ENCODE data around the gene PCYT2. TPM values are rescaled to one million over a fixed set of nuclear protein-coding genes. Genes with fewer than 3 reads are reported as not detected.
"Not testable (repeated sequence)": the region's sequence is repeated elsewhere in the genome, so short reads cannot be mapped to it uniquely, and the experiment has no call there.

The PCYT2 gene
- total RNA-seq, 1 donor = 67.0 TPM

DNA sequence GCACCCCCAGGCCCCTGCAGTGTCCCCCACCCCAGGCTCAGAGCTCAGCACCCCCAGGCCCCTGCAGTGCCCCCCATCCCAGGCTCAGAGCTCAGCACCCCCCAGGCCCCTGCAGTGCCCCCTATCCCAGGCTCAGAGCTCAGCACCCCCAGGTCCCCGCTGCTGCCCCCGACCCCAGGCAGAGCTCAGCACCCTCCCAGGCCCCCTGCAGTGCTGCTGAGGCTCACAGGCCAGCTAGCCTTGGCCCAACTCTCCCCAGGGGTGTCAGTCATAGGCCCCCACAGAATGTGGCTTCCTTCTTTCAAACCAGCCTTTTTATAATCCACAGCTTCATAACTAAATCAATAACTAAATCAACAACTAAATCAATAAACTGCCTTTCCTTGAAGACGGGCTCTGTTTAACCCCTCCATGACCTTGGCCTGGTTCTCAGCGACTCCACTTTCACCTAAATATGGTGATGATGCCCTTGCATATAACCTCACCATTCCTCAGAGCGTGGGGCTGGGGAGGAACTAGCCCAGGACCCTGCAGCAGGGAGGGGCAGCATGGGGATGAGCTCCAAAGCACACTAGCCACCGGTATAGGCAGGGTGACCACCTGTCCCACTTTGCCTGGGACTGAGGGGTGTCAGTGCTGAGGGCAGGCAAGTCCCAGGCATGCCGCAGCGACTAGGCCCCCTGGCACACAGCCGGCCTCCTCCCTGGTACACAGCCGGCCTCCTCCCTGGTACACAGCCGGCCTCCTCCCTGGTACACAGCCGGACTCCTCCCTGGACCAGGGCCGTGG is 44.8 kb upstream of the PCYT2 start:
- TF ChIP-seq, protein P1, sequence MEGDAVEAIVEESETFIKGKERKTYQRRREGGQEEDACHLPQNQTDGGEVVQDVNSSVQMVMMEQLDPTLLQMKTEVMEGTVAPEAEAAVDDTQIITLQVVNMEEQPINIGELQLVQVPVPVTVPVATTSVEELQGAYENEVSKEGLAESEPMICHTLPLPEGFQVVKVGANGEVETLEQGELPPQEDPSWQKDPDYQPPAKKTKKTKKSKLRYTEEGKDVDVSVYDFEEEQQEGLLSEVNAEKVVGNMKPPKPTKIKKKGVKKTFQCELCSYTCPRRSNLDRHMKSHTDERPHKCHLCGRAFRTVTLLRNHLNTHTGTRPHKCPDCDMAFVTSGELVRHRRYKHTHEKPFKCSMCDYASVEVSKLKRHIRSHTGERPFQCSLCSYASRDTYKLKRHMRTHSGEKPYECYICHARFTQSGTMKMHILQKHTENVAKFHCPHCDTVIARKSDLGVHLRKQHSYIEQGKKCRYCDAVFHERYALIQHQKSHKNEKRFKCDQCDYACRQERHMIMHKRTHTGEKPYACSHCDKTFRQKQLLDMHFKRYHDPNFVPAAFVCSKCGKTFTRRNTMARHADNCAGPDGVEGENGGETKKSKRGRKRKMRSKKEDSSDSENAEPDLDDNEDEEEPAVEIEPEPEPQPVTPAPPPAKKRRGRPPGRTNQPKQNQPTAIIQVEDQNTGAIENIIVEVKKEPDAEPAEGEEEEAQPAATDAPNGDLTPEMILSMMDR (IDR thresholded peaks at IDR 0.05; ENCODE audit: extremely low read depth, low read depth, low read length) = no peak
- H2AFZ ChIP-seq (ENCODE audit: low read length) = no peak overlapping the region
- H3K4me1 ChIP-seq (ENCODE audit: insufficient read depth, low read length) = no peaks in the 10 kb centered on the region

DNA sequence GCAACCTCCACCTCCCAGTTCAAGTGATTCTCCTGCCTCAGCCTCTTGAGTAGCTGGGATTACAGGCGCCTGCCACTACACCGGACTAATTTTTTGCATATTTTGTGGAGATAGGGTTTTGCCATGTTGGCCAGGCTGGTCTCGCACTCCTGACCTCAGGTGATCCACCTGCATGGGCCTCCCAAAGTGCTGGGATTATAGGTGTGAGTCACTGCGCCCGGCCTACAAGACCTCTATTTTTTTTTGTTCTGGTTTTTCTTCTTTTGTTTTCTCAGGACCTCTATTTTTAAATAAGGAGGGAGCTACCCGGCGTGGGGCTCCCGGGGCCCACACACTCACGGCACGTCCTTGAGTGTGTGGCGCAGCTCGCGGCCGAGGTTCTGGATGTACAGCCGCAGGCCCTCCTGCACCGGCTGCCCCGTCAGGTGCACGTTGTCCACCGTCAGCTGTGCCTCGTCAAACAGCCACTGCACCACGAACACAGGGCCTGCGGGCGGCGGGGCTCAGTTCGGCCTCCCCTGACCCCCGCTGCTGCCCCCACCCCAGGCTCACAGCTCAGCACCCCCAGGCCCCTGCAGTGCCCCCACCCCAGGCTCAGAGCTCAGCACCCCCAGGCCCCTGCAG is 44.0 kb upstream of the PCYT2 start:
- H3K4me3 ChIP-seq (ENCODE audit: insufficient read depth, low read length) = no peak overlapping the region
- peaks cover 19% of the 10 kb centered on the region for H3K27me3 ChIP-seq (ENCODE audit: insufficient read depth, low read length)
- H3K4me1 ChIP-seq (ENCODE audit: insufficient read depth, low read length) = no peaks in the 10 kb centered on the region
- no peak overlapping the region for H3K4me2 ChIP-seq (ENCODE audit: insufficient read depth, low read length)
- H3K79me2 ChIP-seq (ENCODE audit: insufficient read depth, low read length) = no peaks in the 10 kb centered on the region
- no peaks in the 10 kb centered on the region for H3K36me3 ChIP-seq (ENCODE audit: insufficient read depth, low read length)
- DNase-seq (ENCODE audit: insufficient read length, low spot score, missing footprints) = peak; percentile 66
- peaks cover 3% of the 10 kb centered on the region for H4K20me1 ChIP-seq (ENCODE audit: insufficient read depth, low read length)
- H3K27ac ChIP-seq (ENCODE audit: low read depth, low read length) = no peak overlapping the region
- H3K9me3 ChIP-seq (ENCODE audit: low read depth, low read length) = no peaks in the 10 kb centered on the region
- no peak overlapping the region for H2AFZ ChIP-seq (ENCODE audit: low read length)
- TF ChIP-seq, protein P1 (IDR thresholded peaks at IDR 0.05; ENCODE audit: extremely low read depth, low read depth, low read length) = no peak

More for the DNA sequence above, 44.8 kb upstream of the PCYT2 start:
- Histone ChIP-seq H3K4me2 (ENCODE audit: insufficient read depth, low read length) (no peak overlapping the region), H3K9me3 (ENCODE audit: low read depth, low read length) (no peaks in the 10 kb centered on the region), H3K79me2 (ENCODE audit: insufficient read depth, low read length) (no peaks in the 10 kb centered on the region), H4K20me1 (ENCODE audit: insufficient read depth, low read length) (peaks cover 3% of the 10 kb centered on the region), H3K27me3 (ENCODE audit: insufficient read depth, low read length) (peaks cover 24% of the 10 kb centered on the region), H3K4me3 (ENCODE audit: insufficient read depth, low read length) (no peak overlapping the region), H3K36me3 (ENCODE audit: insufficient read depth, low read length) (no peaks in the 10 kb centered on the region), H3K27ac (ENCODE audit: low read depth, low read length) (no peak overlapping the region)
- DNase-seq (ENCODE audit: insufficient read length, low spot score, missing footprints) = peak; percentile 74

DNA sequence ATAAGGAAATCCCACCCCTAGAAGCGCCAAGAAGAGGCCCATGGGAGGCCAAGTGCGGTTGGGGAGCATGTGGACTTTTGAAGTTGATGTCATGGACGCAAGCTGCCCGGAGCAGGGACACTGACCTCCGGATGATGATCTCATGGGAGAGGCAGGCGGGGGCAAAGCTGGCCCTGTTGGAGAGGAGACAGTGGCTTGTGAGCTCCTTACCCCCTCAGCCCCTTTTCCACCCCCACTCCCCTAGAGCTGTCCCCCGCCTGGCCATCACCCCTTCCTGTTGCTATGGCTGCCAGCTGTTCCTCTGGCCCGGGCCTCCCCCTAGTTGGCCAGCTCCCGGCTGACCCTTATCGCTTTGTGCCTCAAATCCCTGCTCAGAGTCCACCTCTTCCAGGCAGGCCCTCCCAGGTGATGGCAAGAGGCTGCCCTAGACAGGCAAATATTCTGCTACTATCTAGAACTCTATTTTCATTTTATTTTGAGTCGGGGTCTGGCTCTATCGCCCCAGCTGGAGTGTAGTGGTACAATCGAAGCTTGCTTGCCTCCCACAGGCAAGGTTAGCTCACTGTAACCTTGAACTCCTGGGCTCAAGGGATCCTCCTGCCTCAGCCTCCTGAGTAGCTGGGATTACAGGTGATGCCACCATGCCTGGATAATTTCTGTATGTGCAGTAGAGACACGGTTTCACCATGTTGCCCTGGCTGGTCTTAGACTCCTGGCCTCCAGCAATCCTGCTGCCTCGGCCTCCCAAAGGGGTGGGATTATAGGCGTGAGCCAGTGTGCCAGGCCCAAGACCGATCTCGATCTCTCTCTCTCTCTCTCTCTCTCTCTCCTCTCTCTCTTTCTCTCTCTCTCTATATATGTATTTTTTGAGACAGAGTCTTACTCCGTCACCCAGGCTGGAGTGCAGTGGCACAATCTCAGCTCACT is 43.2 kb upstream of the PCYT2 start:
- H3K4me3 ChIP-seq (ENCODE audit: insufficient read depth, low read length) = no peak overlapping the region
- peaks cover 3% of the 10 kb centered on the region for H4K20me1 ChIP-seq (ENCODE audit: insufficient read depth, low read length)
- no peaks in the 10 kb centered on the region for H3K4me1 ChIP-seq (ENCODE audit: insufficient read depth, low read length)
- H3K27ac ChIP-seq (ENCODE audit: low read depth, low read length) = no peak overlapping the region
- DNase-seq (ENCODE audit: insufficient read length, low spot score, missing footprints) = peak; percentile 60
- H3K79me2 ChIP-seq (ENCODE audit: insufficient read depth, low read length) = no peaks in the 10 kb centered on the region
- H3K4me2 ChIP-seq (ENCODE audit: insufficient read depth, low read length) = no peak overlapping the region
- H3K9me3 ChIP-seq (ENCODE audit: low read depth, low read length) = no peaks in the 10 kb centered on the region
- H3K27me3 ChIP-seq (ENCODE audit: insufficient read depth, low read length) = peaks cover 14% of the 10 kb centered on the region
- H3K36me3 ChIP-seq (ENCODE audit: insufficient read depth, low read length) = no peaks in the 10 kb centered on the region
- TF ChIP-seq, protein P1 (IDR thresholded peaks at IDR 0.05; ENCODE audit: extremely low read depth, low read depth, low read length) = no peak
- H2AFZ ChIP-seq (ENCODE audit: low read length) = no peak overlapping the region

DNA sequence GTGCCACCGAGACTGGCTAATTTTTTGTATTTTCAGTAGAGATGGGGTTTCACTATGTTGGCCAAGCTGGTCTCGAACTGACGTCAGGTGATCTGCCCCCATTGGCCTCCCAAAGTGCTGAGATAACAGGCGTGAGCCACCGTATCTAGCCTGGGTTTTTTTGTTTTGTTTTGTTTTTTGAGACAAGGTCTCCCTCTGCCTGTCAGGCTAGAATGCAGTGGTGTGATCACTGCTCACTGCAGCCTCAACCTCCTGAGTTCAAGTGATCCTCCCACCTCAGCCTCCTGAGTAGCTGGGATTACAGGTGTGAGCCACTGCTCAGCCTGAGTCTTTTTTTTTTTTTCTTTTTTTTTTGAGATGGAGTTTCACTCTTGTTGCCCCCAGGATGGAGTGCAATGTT is 42.2 kb upstream of the PCYT2 start:
- not testable (repeated sequence) for DNase-seq (ENCODE audit: insufficient read length, low spot score, missing footprints); H3K4me2 ChIP-seq (ENCODE audit: insufficient read depth, low read length); H3K9me3 ChIP-seq (ENCODE audit: low read depth, low read length); H3K27ac ChIP-seq (ENCODE audit: low read depth, low read length); H3K36me3 ChIP-seq (ENCODE audit: insufficient read depth, low read length); H3K4me3 ChIP-seq (ENCODE audit: insufficient read depth, low read length); H4K20me1 ChIP-seq (ENCODE audit: insufficient read depth, low read length); H3K27me3 ChIP-seq (ENCODE audit: insufficient read depth, low read length); H3K4me1 ChIP-seq (ENCODE audit: insufficient read depth, low read length); H3K79me2 ChIP-seq (ENCODE audit: insufficient read depth, low read length); H2AFZ ChIP-seq (ENCODE audit: low read length)

Data from osteoblast (primary cell).